ENCODE data around the gene SMAD4. TPM values are rescaled to one million over a fixed set of nuclear protein-coding genes. Genes with fewer than 3 reads are reported as not detected.
"Not testable (repeated sequence)": the region's sequence is repeated elsewhere in the genome, so short reads cannot be mapped to it uniquely, and the experiment has no call there.

Gene SMAD4
- total RNA-seq, 1 donor from 2014 or later = 165 TPM

DNA sequence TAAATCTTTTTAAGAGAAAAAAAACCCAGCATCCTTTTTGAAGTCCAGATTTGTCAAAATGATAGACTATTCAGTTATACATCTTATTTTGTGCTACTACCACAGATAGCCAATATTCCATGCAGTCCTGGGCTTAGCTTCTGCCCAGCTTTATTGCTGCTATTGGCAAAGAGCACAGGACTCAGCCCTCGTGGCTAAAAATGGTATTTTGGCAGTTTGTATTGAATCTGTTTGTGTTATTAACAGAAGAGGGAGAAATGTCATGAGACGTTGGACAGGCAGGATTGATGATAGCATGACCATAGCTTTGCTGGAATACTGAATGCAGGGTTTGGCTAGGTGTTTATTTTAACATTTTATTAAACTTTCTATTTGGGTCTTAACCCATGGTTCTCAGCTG is 42.8 kb upstream of the SMAD4 start:
- peaks cover 4% of the 10 kb centered on the region for H3K4me1 Mint-ChIP-seq (ENCODE audit: low read depth)
- H3K27ac Mint-ChIP-seq = no peak overlapping the region
- no peak overlapping the region for H3K4me3 Mint-ChIP-seq (ENCODE audit: low read depth)
- H3K27me3 Mint-ChIP-seq = no peaks in the 10 kb centered on the region
- TF ChIP-seq CTCF (IDR thresholded peaks at IDR 0.05; ENCODE audit: unreplicated experiment) = no peak
- no peak for DNase-seq (ENCODE audit: low spot score, unreplicated experiment)
- H3K36me3 Mint-ChIP-seq (ENCODE audit: insufficient read depth) = peaks cover 8% of the 10 kb centered on the region
- H3K9me3 Mint-ChIP-seq (ENCODE audit: low read depth) = no peaks in the 10 kb centered on the region

- no peak overlapping the region for H3K4me3 Mint-ChIP-seq (ENCODE audit: low read depth)
- no peaks in the 10 kb centered on the region for H3K36me3 Mint-ChIP-seq (ENCODE audit: insufficient read depth)
- no peaks in the 10 kb centered on the region for H3K9me3 Mint-ChIP-seq (ENCODE audit: low read depth)
- no peaks in the 10 kb centered on the region for H3K27me3 Mint-ChIP-seq
- H3K27ac Mint-ChIP-seq = no peak overlapping the region
- no peak for TF ChIP-seq CTCF (IDR thresholded peaks at IDR 0.05; ENCODE audit: unreplicated experiment)
- peaks cover 8% of the 10 kb centered on the region for H3K4me1 Mint-ChIP-seq (ENCODE audit: low read depth)
- DNase-seq (ENCODE audit: low spot score, unreplicated experiment) = no peak
These were observed 40.3 kb upstream of the SMAD4 start for GRCh38 chr18:50989711-50990110.

DNA sequence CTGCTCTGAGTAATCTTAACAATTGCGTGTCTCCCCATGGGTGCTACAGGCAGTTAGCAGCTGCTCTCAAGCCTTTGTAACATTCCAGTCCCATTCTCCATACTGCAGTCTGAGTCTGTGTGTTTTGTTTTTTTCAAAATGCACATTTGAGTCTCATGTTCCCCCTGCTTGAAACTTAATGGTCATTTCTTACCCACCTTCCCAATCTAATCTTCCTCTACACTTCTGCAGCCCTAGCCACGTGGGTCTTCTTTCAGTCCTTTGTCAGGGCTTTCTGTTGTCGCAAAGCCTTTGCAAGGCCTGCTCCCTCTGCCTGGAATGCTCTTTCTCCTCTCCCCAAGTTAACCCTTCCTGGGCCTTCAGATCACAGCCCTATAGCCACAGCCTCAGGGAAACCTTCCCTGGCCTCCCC is 37.7 kb upstream of the SMAD4 start:
- no peaks in the 10 kb centered on the region for H3K27me3 Mint-ChIP-seq
- no peak for DNase-seq (ENCODE audit: low spot score, unreplicated experiment)
- no peaks in the 10 kb centered on the region for H3K36me3 Mint-ChIP-seq (ENCODE audit: insufficient read depth)
- H3K9me3 Mint-ChIP-seq (ENCODE audit: low read depth) = peaks cover 3% of the 10 kb centered on the region
- H3K4me1 Mint-ChIP-seq (ENCODE audit: low read depth) = peaks cover 8% of the 10 kb centered on the region
- no peak overlapping the region for H3K4me3 Mint-ChIP-seq (ENCODE audit: low read depth)
- no peak for TF ChIP-seq CTCF (IDR thresholded peaks at IDR 0.05; ENCODE audit: unreplicated experiment)
- H3K27ac Mint-ChIP-seq = peak overlapping the region; percentile 79

DNA sequence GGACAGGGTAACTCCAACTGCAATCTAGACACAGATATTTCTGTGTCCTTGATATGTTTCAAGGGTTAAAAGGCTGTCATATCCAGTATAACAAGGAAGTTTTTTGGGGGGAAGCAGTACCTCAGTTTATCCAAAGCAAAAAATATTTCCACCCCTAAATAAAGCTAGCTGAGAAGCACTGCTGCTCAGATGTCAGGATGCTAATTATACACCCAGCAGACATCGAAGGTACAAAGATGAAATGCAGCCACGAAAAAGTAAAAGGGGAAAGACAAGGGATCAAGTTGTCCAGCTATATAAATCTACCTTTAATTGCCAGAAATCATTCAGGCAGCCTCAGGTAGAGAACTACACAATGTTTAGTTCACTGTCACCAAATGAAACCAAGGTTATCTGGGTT is 36.0 kb upstream of the SMAD4 start:
- H3K4me3 Mint-ChIP-seq (ENCODE audit: low read depth) = no peak overlapping the region
- DNase-seq (ENCODE audit: low spot score, unreplicated experiment) = no peak
- no peak for TF ChIP-seq CTCF (IDR thresholded peaks at IDR 0.05; ENCODE audit: unreplicated experiment)
- H3K4me1 Mint-ChIP-seq (ENCODE audit: low read depth) = peaks cover 8% of the 10 kb centered on the region
- peaks cover 3% of the 10 kb centered on the region for H3K9me3 Mint-ChIP-seq (ENCODE audit: low read depth)
- H3K36me3 Mint-ChIP-seq (ENCODE audit: insufficient read depth) = no peaks in the 10 kb centered on the region
- no peak overlapping the region for H3K27ac Mint-ChIP-seq
- no peaks in the 10 kb centered on the region for H3K27me3 Mint-ChIP-seq

GRCh38 chr18:51003174-51003573 is 26.8 kb upstream of the SMAD4 start:
- H3K36me3 Mint-ChIP-seq (ENCODE audit: insufficient read depth); H3K27me3 Mint-ChIP-seq; H3K27ac Mint-ChIP-seq; H3K4me3 Mint-ChIP-seq (ENCODE audit: low read depth); DNase-seq (ENCODE audit: low spot score, unreplicated experiment): not testable (repeated sequence)
- Mint-ChIP-seq H3K9me3 (ENCODE audit: low read depth) (peaks cover 15% of the 10 kb centered on the region), H3K4me1 (ENCODE audit: low read depth) (peaks cover 30% of the 10 kb centered on the region)

GRCh38 chr18:51006061-51006818 is 23.8 kb upstream of the SMAD4 start:
- DNase-seq (ENCODE audit: low spot score, unreplicated experiment) = no peak
- H3K27me3 Mint-ChIP-seq = no peaks in the 10 kb centered on the region
- H3K27ac Mint-ChIP-seq = peak overlapping the region; percentile 33
- no peak for TF ChIP-seq CTCF (IDR thresholded peaks at IDR 0.05; ENCODE audit: unreplicated experiment)
- peaks cover 10% of the 10 kb centered on the region for H3K36me3 Mint-ChIP-seq (ENCODE audit: insufficient read depth)
- no peak overlapping the region for H3K4me3 Mint-ChIP-seq (ENCODE audit: low read depth)
- H3K9me3 Mint-ChIP-seq (ENCODE audit: low read depth) = peaks cover 15% of the 10 kb centered on the region
- peaks cover 39% of the 10 kb centered on the region for H3K4me1 Mint-ChIP-seq (ENCODE audit: low read depth)
